ENCODE data around the gene RGS7. TPM values are rescaled to one million over a fixed set of nuclear protein-coding genes. Genes with fewer than 3 reads are reported as not detected.
"Not testable (repeated sequence)": the region's sequence is repeated elsewhere in the genome, so short reads cannot be mapped to it uniquely, and the experiment has no call there.

RGS7 gene
- total RNA-seq, 1 experiment from 2014 or later: 1.8 TPM

GRCh38 chr1:240928265-240928664 lies 428.7 kb downstream of the RGS7 start:
- DNase-seq (ENCODE audit: low read depth): no peak

GRCh38 chr1:240927821-240928220 lies 429.2 kb downstream of the RGS7 start:
- DNase-seq (ENCODE audit: low read depth): no peak

- no peak for DNase-seq (ENCODE audit: low read depth)
Observed at GRCh38 chr1:240925273-240925672, 431.7 kb downstream of the RGS7 start.

GRCh38 chr1:240917976-240918375 lies 439.0 kb downstream of the RGS7 start:
- DNase-seq (ENCODE audit: low read depth): no peak

- DNase-seq (ENCODE audit: low read depth): no peak
Observed at GRCh38 chr1:240914506-240914905, 442.5 kb downstream of the RGS7 start.

GRCh38 chr1:240912821-240913220 lies 444.2 kb downstream of the RGS7 start:
- DNase-seq (ENCODE audit: low read depth): no peak

GRCh38 chr1:240909701-240910457 lies 447.1 kb downstream of the RGS7 start:
- DNase-seq (ENCODE audit: low read depth): no peak

- no peak for DNase-seq (ENCODE audit: low read depth)
Observed at GRCh38 chr1:240906477-240906876, 450.5 kb downstream of the RGS7 start.

GRCh38 chr1:240905225-240905765 lies 451.7 kb downstream of the RGS7 start:
- no peak for DNase-seq (ENCODE audit: low read depth)

- DNase-seq (ENCODE audit: low read depth): not testable (repeated sequence)
Observed at GRCh38 chr1:240895424-240895823, 461.6 kb downstream of the RGS7 start.

- no peak for DNase-seq (ENCODE audit: low read depth)
Observed at GRCh38 chr1:240888787-240889048, 468.3 kb downstream of the RGS7 start.

- peak; percentile 24 for DNase-seq (ENCODE audit: low read depth)
Observed at GRCh38 chr1:240888039-240888786, 468.8 kb downstream of the RGS7 start.

- DNase-seq (ENCODE audit: low read depth): no peak
Observed at GRCh38 chr1:240883490-240883889, 473.5 kb downstream of the RGS7 start.

- not testable (repeated sequence) for DNase-seq (ENCODE audit: low read depth)
Observed at GRCh38 chr1:240882656-240883308, 474.2 kb downstream of the RGS7 start.

- DNase-seq (ENCODE audit: low read depth): peak; percentile 37
Observed at GRCh38 chr1:240878631-240879030, 478.4 kb downstream of the RGS7 start.

- DNase-seq (ENCODE audit: low read depth): no peak
Observed at GRCh38 chr1:240877605-240878004, 479.4 kb downstream of the RGS7 start.

- DNase-seq (ENCODE audit: low read depth): no peak
Observed at GRCh38 chr1:240876071-240876470, 480.9 kb downstream of the RGS7 start.

- DNase-seq (ENCODE audit: low read depth): no peak
Observed at GRCh38 chr1:240869071-240869470, 487.9 kb downstream of the RGS7 start.

GRCh38 chr1:240866724-240867123 lies 490.3 kb downstream of the RGS7 start:
- no peak for DNase-seq (ENCODE audit: low read depth)

- no peak for DNase-seq (ENCODE audit: low read depth)
Observed at GRCh38 chr1:240860023-240860422, 497.0 kb downstream of the RGS7 start.

- DNase-seq (ENCODE audit: low read depth): no peak
Observed at GRCh38 chr1:240854367-240854766, 502.6 kb downstream of the RGS7 start.

GRCh38 chr1:240847325-240847724 lies 509.7 kb downstream of the RGS7 start:
- DNase-seq (ENCODE audit: low read depth): no peak
